Mucosa of stomach (tissue), 1 donor: ENCODE results near the gene SCGB1D4.
"Not testable (repeated sequence)": the region's sequence is repeated elsewhere in the genome, so short reads cannot be mapped to it uniquely, and the experiment has no call there.

Experiments used
- H3K27me3 ChIP-seq: one replicate; pipeline ENCODE4 v1.7.0; 2013; ENCODE audit warnings: mild to moderate bottlenecking, low read length; ENCODE audit not compliant: control insufficient read depth, insufficient read depth
- H3K36me3 ChIP-seq: one replicate; pipeline ENCODE4 v1.7.0; 2013; ENCODE audit warnings: low read length; ENCODE audit not compliant: control insufficient read depth, insufficient read depth
- H3K4me1 ChIP-seq: one replicate; pipeline ENCODE4 v1.7.0; 2013; ENCODE audit warnings: mild to moderate bottlenecking, low read length; ENCODE audit not compliant: control insufficient read depth, insufficient read depth
- H3K4me3 ChIP-seq: one replicate; pipeline ENCODE4 v1.7.0; 2013; ENCODE audit warnings: low read length
- H3K9ac ChIP-seq: one replicate; pipeline ENCODE4 v1.7.0; 2013; ENCODE audit warnings: mild to moderate bottlenecking, low read length, moderate library complexity
- H3K9me3 ChIP-seq: one replicate; pipeline ENCODE4 v1.7.0; 2013; ENCODE audit warnings: mild to moderate bottlenecking, low read length, moderate library complexity; ENCODE audit not compliant: control insufficient read depth
- donor health status: Pancreatic carcinoma.

Gene SCGB1D4

DNA sequence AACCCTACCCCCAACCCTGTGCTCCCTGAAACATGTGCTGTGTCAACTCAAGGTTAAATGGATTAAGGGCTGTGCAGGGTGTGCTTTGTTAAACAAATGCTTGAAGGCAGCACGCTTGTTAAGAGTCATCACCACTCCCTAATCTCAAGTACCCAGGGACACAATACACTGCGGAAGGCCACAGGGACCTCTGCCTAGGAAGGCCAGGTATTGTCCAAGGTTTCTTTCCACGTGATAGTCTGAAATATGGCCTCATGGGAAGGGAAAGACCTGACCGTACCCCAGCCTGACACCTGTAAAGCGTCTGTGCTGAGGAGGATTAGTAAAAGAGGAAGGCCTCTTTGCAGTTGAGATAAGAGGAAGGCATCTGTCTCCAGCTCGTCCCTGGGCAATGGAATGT, 27.8 kb upstream of the SCGB1D4 start:
- not testable (repeated sequence) for H3K36me3 ChIP-seq, H3K4me3 ChIP-seq, H3K9me3 ChIP-seq, H3K9ac ChIP-seq, H3K27me3 ChIP-seq
- H3K4me1 ChIP-seq = peaks cover 11% of the 10 kb centered on the region

DNA sequence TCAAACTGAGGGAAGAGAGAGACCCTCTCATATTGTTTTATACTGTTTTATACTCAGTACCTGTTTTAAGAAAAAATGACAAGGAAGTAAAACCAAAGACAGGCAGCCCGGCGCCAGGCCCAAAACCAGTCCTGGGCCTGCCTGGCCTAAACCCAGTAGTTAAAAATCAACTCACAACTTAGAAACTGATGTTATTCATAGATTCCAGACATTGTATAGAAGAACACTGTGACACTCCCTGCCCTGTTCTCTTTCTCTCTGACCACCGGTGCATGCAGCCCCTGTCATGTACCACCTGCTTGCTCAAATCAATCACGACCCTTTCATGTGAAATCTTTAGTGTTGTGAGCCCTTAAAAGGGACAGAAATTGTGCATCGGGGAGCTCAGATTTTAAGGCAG, 26.9 kb upstream of the SCGB1D4 start:
- H3K36me3 ChIP-seq, H3K4me3 ChIP-seq, H3K9ac ChIP-seq, H3K27me3 ChIP-seq, H3K9me3 ChIP-seq: not testable (repeated sequence)
- peaks cover 11% of the 10 kb centered on the region for H3K4me1 ChIP-seq

DNA sequence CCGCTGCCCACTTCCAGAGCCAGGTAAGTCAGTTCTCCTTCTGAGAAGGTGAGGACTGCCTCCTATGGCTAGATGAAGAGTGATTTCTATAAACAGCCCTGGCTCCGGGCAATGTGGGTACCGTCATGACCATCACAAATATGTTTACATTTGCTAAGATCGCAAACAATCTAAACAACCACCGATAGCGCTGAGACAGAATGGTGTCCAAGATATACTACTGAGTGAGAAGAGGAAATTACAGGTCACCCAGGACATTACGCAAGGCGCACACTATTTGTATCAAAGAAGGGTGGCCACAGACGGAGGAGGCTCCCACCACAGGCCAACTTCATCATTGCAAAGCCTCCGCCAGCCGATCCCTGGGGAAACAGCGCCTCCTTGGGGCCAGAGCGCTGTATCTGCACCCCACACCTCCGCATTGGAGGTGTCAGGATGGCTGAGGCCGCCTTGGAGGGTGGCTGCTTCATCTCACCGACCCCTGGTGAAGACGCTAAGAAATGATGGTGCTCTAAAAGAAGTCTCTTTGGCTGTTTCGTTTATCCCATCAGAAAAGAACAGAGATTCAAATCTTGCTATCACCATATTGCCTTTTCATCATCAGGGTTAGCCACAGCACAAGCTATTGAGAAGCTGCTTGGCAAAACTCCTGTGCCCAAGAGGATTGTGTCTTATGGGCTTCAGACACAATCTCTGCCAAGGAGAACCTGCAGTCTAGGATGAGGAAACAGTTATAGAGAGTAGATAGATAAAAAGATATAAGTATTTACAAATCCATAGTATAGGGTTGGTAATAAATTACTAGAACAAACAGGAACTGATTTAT, 26.1 kb upstream of the SCGB1D4 start:
- H3K36me3 ChIP-seq = no peaks in the 10 kb centered on the region
- no peaks in the 10 kb centered on the region for H3K9me3 ChIP-seq
- H3K27me3 ChIP-seq = no peaks in the 10 kb centered on the region
- H3K4me1 ChIP-seq = peaks cover 11% of the 10 kb centered on the region
- H3K9ac ChIP-seq = no peak overlapping the region
- H3K4me3 ChIP-seq = no peak overlapping the region

DNA sequence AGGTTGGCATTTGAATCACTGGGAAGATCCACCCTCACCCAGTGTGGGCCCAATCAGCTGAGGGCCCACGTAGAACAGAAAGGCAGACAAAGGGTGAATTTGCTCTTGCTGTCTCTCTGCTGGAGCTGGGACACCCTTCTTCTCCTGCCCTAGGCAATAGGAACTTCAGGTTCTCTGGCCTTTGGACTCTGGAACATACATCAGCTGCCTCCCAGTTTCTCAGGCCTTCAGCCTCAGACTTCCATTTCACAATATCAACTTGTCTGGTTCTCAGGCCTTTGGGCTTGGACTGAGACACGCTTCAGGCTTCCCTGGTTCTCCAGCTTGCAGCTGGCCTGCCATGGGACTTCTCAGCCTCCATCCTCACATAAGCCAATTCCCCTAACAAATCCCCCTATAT, 23.6 kb upstream of the SCGB1D4 start:
- no peak overlapping the region for H3K4me3 ChIP-seq
- H3K4me1 ChIP-seq = peaks cover 11% of the 10 kb centered on the region
- H3K36me3 ChIP-seq = no peaks in the 10 kb centered on the region
- no peak overlapping the region for H3K9ac ChIP-seq
- H3K27me3 ChIP-seq = no peaks in the 10 kb centered on the region
- H3K9me3 ChIP-seq = no peaks in the 10 kb centered on the region

DNA sequence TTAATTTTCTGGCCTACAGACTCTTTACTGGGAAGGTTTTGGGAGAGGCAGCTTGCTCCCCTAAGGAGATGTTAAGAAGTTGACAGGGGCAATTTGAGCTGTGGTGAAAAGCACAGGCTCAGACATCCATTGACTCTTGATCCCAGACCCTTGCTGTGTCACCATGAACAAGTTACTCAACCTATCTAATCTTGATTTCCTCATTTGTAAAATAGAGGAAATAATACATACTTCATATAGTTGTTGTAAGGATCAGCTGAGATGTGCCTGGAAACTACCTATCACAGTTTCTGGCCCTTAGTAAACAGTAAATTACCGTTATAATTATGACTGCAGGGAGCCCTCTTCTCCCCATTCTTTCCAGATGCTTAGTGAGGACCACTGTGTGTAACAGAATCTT, 16.6 kb upstream of the SCGB1D4 start:
- Histone ChIP-seq H3K4me1 (no peaks in the 10 kb centered on the region), H3K36me3 (no peaks in the 10 kb centered on the region), H3K9ac (no peak overlapping the region), H3K4me3 (no peak overlapping the region), H3K27me3 (peaks cover 3% of the 10 kb centered on the region), H3K9me3 (no peaks in the 10 kb centered on the region)

DNA sequence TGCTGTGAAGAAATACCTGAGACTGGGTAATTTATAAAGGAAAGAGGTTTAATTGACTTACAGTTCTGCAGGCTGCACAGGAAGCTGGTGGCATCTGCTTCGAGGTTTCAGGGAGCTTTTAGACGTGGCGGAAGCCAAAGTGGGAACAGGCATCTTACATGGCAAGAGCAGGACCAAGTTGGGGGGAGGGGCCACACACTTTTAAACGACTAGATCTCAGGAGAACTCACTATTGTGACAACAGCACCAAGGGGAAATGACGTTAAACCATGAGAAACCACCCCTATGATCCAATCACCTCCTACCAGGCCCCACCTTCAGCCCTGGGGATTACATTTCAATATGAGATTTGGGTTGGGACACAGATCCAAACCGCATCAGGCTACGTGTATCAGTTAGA, 11.1 kb upstream of the SCGB1D4 start:
- Histone ChIP-seq H3K27me3 (peaks cover 7% of the 10 kb centered on the region), H3K4me3 (no peak overlapping the region), H3K9me3 (no peaks in the 10 kb centered on the region), H3K9ac (no peak overlapping the region), H3K36me3 (no peaks in the 10 kb centered on the region), H3K4me1 (no peaks in the 10 kb centered on the region)

DNA sequence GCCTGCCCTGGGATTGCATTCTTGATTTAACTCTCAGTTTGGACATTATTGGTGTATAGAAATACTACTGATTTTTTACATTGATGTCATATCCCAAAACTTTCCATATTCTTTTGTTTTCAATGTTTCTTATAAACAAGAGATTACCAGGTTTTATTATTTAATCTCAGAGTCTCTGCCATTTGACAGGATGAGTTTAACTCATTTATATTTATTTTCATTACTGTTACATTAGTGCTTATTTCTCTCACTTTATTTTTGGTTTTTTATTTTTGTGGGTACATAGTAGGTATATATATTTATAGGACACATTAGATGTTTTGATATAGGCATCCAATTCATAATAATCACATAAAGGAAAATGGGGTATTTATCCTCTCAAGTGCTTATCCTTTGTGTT, 9.1 kb upstream of the SCGB1D4 start:
- peaks cover 6% of the 10 kb centered on the region for H3K27me3 ChIP-seq
- H3K36me3 ChIP-seq = no peaks in the 10 kb centered on the region
- no peaks in the 10 kb centered on the region for H3K9me3 ChIP-seq
- H3K9ac ChIP-seq = no peak overlapping the region
- no peak overlapping the region for H3K4me3 ChIP-seq
- H3K4me1 ChIP-seq = no peaks in the 10 kb centered on the region

DNA sequence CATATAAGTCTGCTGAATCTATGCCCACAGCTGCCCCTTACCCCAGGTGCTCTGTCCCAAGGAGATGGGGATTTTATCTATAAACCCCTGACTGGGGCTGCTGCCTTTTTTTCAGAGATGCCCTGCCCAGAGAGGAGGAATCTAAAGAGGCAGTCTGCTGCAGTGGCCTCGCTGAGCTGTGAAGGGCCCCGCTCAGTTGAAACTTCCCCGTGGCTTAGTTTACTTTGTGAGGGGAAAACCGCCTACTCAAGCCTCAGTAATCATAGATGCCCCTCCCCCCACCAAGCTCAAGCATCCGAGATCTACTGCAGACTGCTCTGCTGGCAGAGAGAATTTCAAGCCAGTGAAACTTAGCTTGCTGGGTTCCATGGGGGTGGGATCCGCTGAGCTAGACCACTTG, 7.4 kb upstream of the SCGB1D4 start:
- Histone ChIP-seq H3K4me1 (no peaks in the 10 kb centered on the region), H3K9ac (no peak overlapping the region), H3K4me3 (no peak overlapping the region), H3K27me3 (peaks cover 3% of the 10 kb centered on the region), H3K9me3 (no peaks in the 10 kb centered on the region), H3K36me3 (no peaks in the 10 kb centered on the region)

DNA sequence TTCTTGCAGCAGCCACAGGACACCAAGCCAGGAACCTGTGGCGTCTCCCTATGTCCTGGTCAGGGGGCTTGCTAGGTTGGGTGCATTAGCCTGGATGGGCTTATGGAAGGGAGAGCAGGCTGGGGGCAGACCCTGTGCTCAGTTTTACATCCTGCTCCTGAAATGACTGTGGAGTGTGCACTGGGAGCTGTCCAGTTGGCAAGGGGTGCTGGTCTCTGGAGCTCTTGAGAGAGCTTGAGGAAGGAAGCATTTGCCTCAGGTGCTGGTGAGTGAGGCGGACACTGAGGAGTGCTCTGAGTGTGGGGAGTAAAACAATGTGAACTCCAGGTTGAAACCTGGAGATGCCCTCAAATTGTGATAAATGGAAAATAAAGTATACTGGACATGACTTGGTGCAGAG, 3.4 kb downstream of the SCGB1D4 start:
- Histone ChIP-seq H3K36me3 (no peaks in the 10 kb centered on the region), H3K9ac (no peak overlapping the region), H3K4me3 (no peak overlapping the region), H3K4me1 (no peaks in the 10 kb centered on the region), H3K9me3 (no peaks in the 10 kb centered on the region), H3K27me3 (peaks cover 10% of the 10 kb centered on the region)

DNA sequence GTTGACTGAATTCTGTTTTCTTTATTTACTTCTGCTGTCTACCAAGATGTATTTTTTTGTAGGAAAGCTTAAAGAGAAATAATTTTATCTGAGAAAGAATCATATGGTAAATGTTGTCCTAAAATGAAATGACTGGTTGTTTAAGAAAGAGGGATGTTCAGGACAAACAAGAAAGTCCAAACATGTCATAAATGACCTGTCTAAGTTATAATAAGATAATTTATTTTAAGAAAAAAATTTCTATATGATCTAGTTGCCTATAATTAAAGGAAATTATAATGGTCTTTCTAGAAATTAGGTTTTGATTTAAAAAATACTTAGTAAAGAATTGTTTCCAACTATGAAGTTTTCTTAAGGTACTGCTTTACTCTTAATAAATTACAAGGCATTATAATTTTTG, 18.4 kb downstream of the SCGB1D4 start:
- no peak overlapping the region for H3K4me3 ChIP-seq
- no peak overlapping the region for H3K9ac ChIP-seq
- no peaks in the 10 kb centered on the region for H3K36me3 ChIP-seq
- no peaks in the 10 kb centered on the region for H3K4me1 ChIP-seq
- no peaks in the 10 kb centered on the region for H3K9me3 ChIP-seq
- no peaks in the 10 kb centered on the region for H3K27me3 ChIP-seq

DNA sequence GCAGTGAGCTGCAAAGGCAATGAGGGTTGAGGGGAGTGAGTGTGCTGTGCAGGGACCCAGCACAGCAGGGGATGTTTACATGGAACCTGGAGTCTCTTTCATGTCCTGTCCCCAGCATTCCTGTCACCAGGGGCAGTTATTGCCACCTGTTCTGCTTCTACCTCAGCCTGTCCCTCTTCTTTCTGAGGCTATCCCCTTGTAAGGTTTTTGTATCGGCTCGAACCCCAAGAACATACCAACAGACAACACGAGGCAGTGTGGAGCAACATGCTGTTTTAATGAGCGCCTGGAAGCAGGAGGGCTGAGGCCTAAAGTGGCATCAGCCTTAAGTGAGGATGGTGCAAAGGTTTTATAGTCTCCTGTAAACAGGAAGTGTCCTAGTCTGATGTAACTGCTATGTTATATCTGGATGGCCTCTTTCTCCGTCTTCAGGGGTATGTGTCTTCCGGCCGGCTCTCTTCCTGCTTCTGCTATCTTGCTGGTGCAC, 25.0 kb downstream of the SCGB1D4 start:
- H3K27me3 ChIP-seq = no peaks in the 10 kb centered on the region
- no peak overlapping the region for H3K4me3 ChIP-seq
- H3K9ac ChIP-seq = no peak overlapping the region
- H3K4me1 ChIP-seq = no peaks in the 10 kb centered on the region
- H3K9me3 ChIP-seq = no peaks in the 10 kb centered on the region
- H3K36me3 ChIP-seq = no peaks in the 10 kb centered on the region

DNA sequence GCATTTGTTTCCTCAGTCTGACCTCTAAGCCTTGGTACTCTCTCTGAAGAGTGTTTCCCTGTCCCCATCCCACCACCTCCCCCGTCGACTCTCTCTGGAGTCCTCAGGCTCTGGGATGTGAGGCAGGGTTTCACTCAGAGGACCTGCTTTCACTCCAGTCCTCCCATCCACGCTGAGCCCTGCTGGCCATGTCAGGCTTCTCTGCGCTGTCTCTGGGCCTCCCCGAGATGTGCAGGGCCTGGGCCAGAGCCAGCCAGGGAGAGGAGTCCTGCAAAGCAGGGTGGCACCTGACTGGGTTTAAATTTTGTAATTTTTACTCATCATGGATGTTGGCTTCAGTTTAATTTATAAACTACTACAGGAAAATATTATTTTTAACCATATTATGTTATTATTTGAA, 25.6 kb downstream of the SCGB1D4 start:
- Histone ChIP-seq H3K9ac (no peak overlapping the region), H3K27me3 (no peaks in the 10 kb centered on the region), H3K4me3 (no peak overlapping the region), H3K9me3 (no peaks in the 10 kb centered on the region), H3K4me1 (no peaks in the 10 kb centered on the region), H3K36me3 (no peaks in the 10 kb centered on the region)
